K562 (cell line): ENCODE results near the gene MS4A2. TPM values are rescaled to one million over a fixed set of nuclear protein-coding genes. Genes with fewer than 3 reads are reported as not detected.

ENCODE experiments used
- ATAC-seq: fragments of 200-7000 bp; cut with Tn5 transposase; 3 replicates; pipeline ENCODE4 v1.9.1; 2020; ENCODE audit warnings: moderate library complexity
- BruUV-seq: library from RNA; stranded (reverse); fragments of 400-500 nt; replicated peaks from 2 replicates; lab custom pipeline; 2021; lab: Mats Ljungman, UMichigan
- CTCF ChIA-PET: fragments of 300-600 bp; formaldehyde crosslinking; extraction: SDS; loops from one replicate; lab custom pipeline; 2021; ENCODE audit warnings: low intra/inter-chr PET ratio; lab: Yijun Ruan, JAX
- POLR2A ChIA-PET: fragments of 300-600, 350-650 bp; sonication (Branson Sonifier 250); formaldehyde crosslinking; extraction: SDS; loops from one replicate; lab custom pipeline; 2021; ENCODE audit warnings: antibody characterized with exemption, inconsistent platforms; lab: Yijun Ruan, JAX
- DNase-seq, 4 experiments: peaks; one replicate each; pipeline versions ENCODE4 v3.0.0 to v3.0.0-alpha.2; 2011 to 2018; ENCODE audit warnings: low spot score in 3 of 4, mixed read lengths in 3 of 4; ENCODE audit errors: extremely low read depth in 1 of 4
- FAIRE-seq: peaks from 2 replicates; lab custom pipeline; 2011; peaks lifted over from hg19 to GRCh38; lab: Jason Lieb, UNC
- H2AFZ ChIP-seq: 2 replicates; pipeline ENCODE4 v1.6.0; 2011; ENCODE audit warnings: low read depth, low read length, control low read depth, inconsistent platforms
- H3K27ac ChIP-seq: fragments of 200-600 bp; 3 replicates; pipeline ENCODE4 v1.8.0; 2011; ENCODE audit warnings: low read depth, mild to moderate bottlenecking, control low read depth, inconsistent platforms, low read length, moderate library complexity, mixed read lengths; ENCODE audit errors: extremely low read depth
- H3K27me3 ChIP-seq, 2 experiments: fragments of 300-600 bp in 1 of 2; 2 replicates in 1 of 2; 3 replicates in 1 of 2; pipeline versions ENCODE4 v1.6.0 to v1.8.0; 2011; ENCODE audit warnings: inconsistent platforms in 2 of 2, low read length in 2 of 2, mild to moderate bottlenecking in 1 of 2, mixed read lengths in 1 of 2, moderate library complexity in 1 of 2; ENCODE audit not compliant: control insufficient read depth in 2 of 2, insufficient read depth in 2 of 2
- H3K36me3 ChIP-seq: fragments of 300-600 bp; 3 replicates; pipeline ENCODE4 v1.8.0; 2011; ENCODE audit warnings: mild to moderate bottlenecking, low read length, inconsistent platforms; ENCODE audit not compliant: control insufficient read depth, insufficient read depth
- H3K4me1 ChIP-seq, 2 experiments: fragments of 200-600 bp in 1 of 2; replicated peaks in 1 of 2; 2 replicates in 1 of 2; 3 replicates in 1 of 2; pipeline versions ENCODE4 v1.5.1 to v1.8.0; 2011; ENCODE audit warnings: inconsistent platforms in 2 of 2, low read length in 2 of 2, mild to moderate bottlenecking in 1 of 2, mixed read lengths in 1 of 2, moderate library complexity in 1 of 2; ENCODE audit not compliant: control insufficient read depth in 2 of 2, insufficient read depth in 2 of 2
- H3K4me2 ChIP-seq: 2 replicates; pipeline ENCODE4 v1.6.1; 2011; ENCODE audit warnings: low read length, control low read depth, inconsistent platforms, mixed read lengths; ENCODE audit not compliant: insufficient read depth
- H3K4me3 ChIP-seq: fragments of 200-600 bp; sonication (generic), shearing (Covaris generic); 2 replicates; pipeline ENCODE4 v1.5.1; 2016; ENCODE audit warnings: control low read depth, inconsistent platforms
- H3K79me2 ChIP-seq: fragments of 200-600 bp; 3 replicates; pipeline ENCODE4 v1.8.0; 2011; ENCODE audit warnings: low read length, inconsistent platforms; ENCODE audit not compliant: control insufficient read depth, insufficient read depth
- H3K9ac ChIP-seq, 2 experiments: 2 replicates each; pipeline versions ENCODE4 v1.6.0 to v1.6.1; 2011; ENCODE audit warnings: low read depth in 2 of 2, low read length in 2 of 2, control low read depth in 1 of 2, inconsistent platforms in 1 of 2, mild to moderate bottlenecking in 1 of 2, mixed read lengths in 1 of 2; ENCODE audit not compliant: insufficient read depth in 1 of 2
- H3K9me1 ChIP-seq: one replicate; pipeline ENCODE4 v1.6.0; 2011; ENCODE audit warnings: inconsistent platforms, mild to moderate bottlenecking, low read length, moderate library complexity; ENCODE audit not compliant: control insufficient read depth, insufficient read depth
- H3K9me3 ChIP-seq: replicated peaks from 2 replicates; pipeline ENCODE4 v1.5.1; 2011; ENCODE audit warnings: low read depth, low read length, inconsistent platforms; ENCODE audit not compliant: control insufficient read depth, insufficient read depth
- H4K20me1 ChIP-seq: replicated peaks from 2 replicates; pipeline ENCODE4 v1.6.1; 2011; ENCODE audit warnings: low read length, inconsistent platforms, mixed read lengths; ENCODE audit not compliant: control insufficient read depth, insufficient read depth
- ADNP ChIP-seq: fragments of 200-800 bp; sonication (Bioruptor generic); IDR thresholded peaks from 2 replicates; pipeline ENCODE4 v1.6.1; 2016; ENCODE audit warnings: missing genetic modification characterization, missing compliant biosample characterization
- BHLHE40 ChIP-seq: IDR thresholded peaks from 2 replicates; pipeline ENCODE4 v1.6.1; 2011; ENCODE audit warnings: low read length, improper control_type of control experiment
- C11orf30 ChIP-seq: fragments of 450-650 bp; IDR thresholded peaks from 2 replicates; pipeline ENCODE4 v1.6.1; 2016; ENCODE audit warnings: low read depth, mild to moderate bottlenecking
- CAMTA2 ChIP-seq: fragments of 250-450 bp; sonication (Bioruptor Pico); conservative IDR thresholded peaks from 2 replicates; pipeline ENCODE4 v1.5.1; 2022
- CHAMP1 ChIP-seq: fragments of 450-650 bp; IDR thresholded peaks from 2 replicates; pipeline ENCODE4 v1.6.1; 2016; ENCODE audit warnings: mild to moderate bottlenecking
- CTBP1 ChIP-seq: fragments of 450-650 bp; IDR thresholded peaks from 2 replicates; pipeline ENCODE4 v1.6.1; 2016; ENCODE audit warnings: borderline replicate concordance
- CXXC5 ChIP-seq: fragments of 250-450 bp; sonication (Bioruptor Pico); IDR thresholded peaks from 2 replicates; pipeline ENCODE4 v1.8.0; 2022; ENCODE audit warnings: inconsistent platforms, mild to moderate bottlenecking, moderate library complexity
- MYC ChIP-seq, 2 experiments: fragments of 250-450 bp in 1 of 2; sonication (Bioruptor Pico) in 1 of 2; IDR thresholded peaks; 2 replicates each; pipeline versions ENCODE4 v1.5.1 to v1.6.1; 2012 to 2021; ENCODE audit warnings: low read depth in 2 of 2, borderline replicate concordance in 1 of 2, improper control_type of control experiment in 1 of 2, low read length in 1 of 2, mild to moderate bottlenecking in 1 of 2, moderate library complexity in 1 of 2
- NFXL1 ChIP-seq: fragments of 450-650 bp; formaldehyde crosslinking; IDR thresholded peaks from 2 replicates; pipeline ENCODE4 v1.4.0; 2021; ENCODE audit warnings: mild to moderate bottlenecking
- PHF8 ChIP-seq: fragments of 200-600 bp; sonication (generic); IDR thresholded peaks from 2 replicates; pipeline ENCODE4 v1.6.1; 2012; ENCODE audit warnings: mixed run types, mild to moderate bottlenecking, inconsistent platforms, low read length, moderate library complexity, borderline replicate concordance
- SMARCA4 ChIP-seq: fragments of 450-650 bp; IDR thresholded peaks from 2 replicates; pipeline ENCODE4 v1.6.1; 2016
- SPI1 ChIP-seq: IDR thresholded peaks from 2 replicates; pipeline ENCODE4 v1.6.1; 2011; ENCODE audit warnings: low read depth, low read length, control low read depth, borderline replicate concordance
- TBL1XR1 ChIP-seq, 2 experiments: IDR thresholded peaks; 2 replicates each; pipeline ENCODE4 v1.6.1; 2012; ENCODE audit warnings: improper control_type of control experiment in 2 of 2, low read length in 2 of 2, mild to moderate bottlenecking in 1 of 2
- ZNF518B ChIP-seq: fragments of 250-450 bp; sonication (Bioruptor Pico); IDR thresholded peaks from 2 replicates; pipeline ENCODE4 v1.5.0; 2021; ENCODE audit warnings: mild to moderate bottlenecking, moderate library complexity
- WGBS: fragments of 100-300 bp; shearing (Covaris generic); methylation state at CpG from one replicate; pipeline ENCODE4 v1.1.6; 2016; ENCODE audit warnings: low coverage, mixed read lengths; ENCODE audit not compliant: insufficient coverage; ENCODE audit errors: missing lambda C conversion rate; 5-methylcytosine and 5-hydroxymethylcytosine counted together
- in situ Hi-C: fragments of 300-500 bp; cut with MboI; formaldehyde crosslinking; loops from 4 replicates; pipeline ENCODE4 v1.15.0; 2018; ENCODE audit warnings: inconsistent platforms, mixed read lengths
- intact Hi-C: fragments of 100-400 bp; cut with micrococcal nuclease; formaldehyde crosslinking; loops from 2 replicates; pipeline ENCODE4 v1.14.2; 2022
- polyA plus RNA-seq, 8 experiments: library from polyadenylated mRNA; depleted of rRNA in 4 of 8; stranded (reverse) in 5 of 8; unstranded in 3 of 8; fragments of >200 nt; fragmentation: Nextera tagmentation in 2 of 8; fragmentation: Illumina TruSeq in 1 of 8; extraction: Ambion mirVana in 2 of 8; extraction: Trizol in 1 of 8; gene quantifications; 2 replicates each; pipeline versions ENCODE4 v1.2.1 to v1.2.3, GENCODE V29; 2011 to 2014; ENCODE audit warnings: inconsistent platforms in 1 of 8, missing spikeins in 1 of 8
- total RNA-seq, 7 experiments: library from RNA; depleted of rRNA in 6 of 7; stranded (reverse); fragments of >200 nt in 6 of 7; fragmentation: Illumina TruSeq in 2 of 7; extraction: Trizol in 2 of 7; gene quantifications; 2 replicates each; pipeline versions ENCODE4 v1.2.1 to v1.2.3, GENCODE V29; 2011 to 2021; ENCODE audit warnings: low replicate concordance in 1 of 7

Gene MS4A2
- total and polyA plus RNA-seq, 9 of the 15 experiments (the other 6 are each of a cell fraction or from before 2014, with no cell fraction given): 0.06 to 5.7 (median 0.86) TPM

DNA sequence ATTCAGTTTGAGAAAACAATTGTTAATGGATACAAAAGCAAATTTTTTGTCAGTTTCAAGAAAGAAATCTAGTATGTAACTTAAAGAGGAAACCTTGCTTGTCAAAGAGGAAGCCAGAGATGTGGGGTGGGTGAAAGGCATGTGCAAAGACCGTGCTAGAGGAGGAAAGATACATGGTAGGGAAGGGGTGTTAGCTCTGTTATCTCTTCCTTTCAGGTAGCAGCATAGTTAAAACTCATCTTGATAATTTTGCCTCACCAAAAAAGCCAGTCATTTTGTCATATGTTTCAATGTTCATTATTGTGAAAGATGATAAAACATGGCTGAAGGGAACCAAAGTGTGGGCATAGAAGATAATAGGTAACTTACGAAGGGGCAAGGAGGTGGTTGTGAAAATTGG is 2.6 kb upstream of the MS4A2 start:
- peak in 2 of 4 experiments; percentile 56 to 64 for DNase-seq
- no peaks in the 10 kb centered on the region for H3K27me3 ChIP-seq
- H3K36me3 ChIP-seq: no peaks in the 10 kb centered on the region
- WGBS: 0% methylated on average over 2 of the region's 2 CpGs
- peak overlapping the region; percentile 60 for H2AFZ ChIP-seq
- ChIA-PET POLR2A (no interaction called here), CTCF (interaction anchor here (0.7 kb wide), 1 partner anchor 177 kb away, joined by 3 read pairs; no protein-coding TSS in a partner anchor)
- H3K9me1 ChIP-seq: no peaks in the 10 kb centered on the region
- H3K27ac ChIP-seq: no peak overlapping the region; the same call in 2 of the 3 replicates
- H3K4me2 ChIP-seq: peak overlapping the region; percentile 42
- in situ Hi-C loops (no loop called here), intact Hi-C loops (no loop called here)
- no peaks in the 10 kb centered on the region for H4K20me1 ChIP-seq
- no peaks in the 10 kb centered on the region for H3K79me2 ChIP-seq
- H3K4me1 ChIP-seq: peaks cover 0 to 13% of the 10 kb centered on the region in 2 experiments; a peak in 2 of 5 replicates
- H3K9me3 ChIP-seq: no peaks in the 10 kb centered on the region; the same call in 1 of the 2 replicates
- FAIRE-seq: peak; percentile 56
- H3K4me3 ChIP-seq: no peak overlapping the region
- H3K9ac ChIP-seq: no peak overlapping the region
- ATAC-seq: peak; percentile 82
- BruUV-seq: no TSS peak
- TF ChIP-seq CTBP1 (peak; percentile 71; the same call in 1 of the 2 replicates), C11orf30 (peak; percentile 22; the same call in 1 of the 2 replicates), SMARCA4 (peak; percentile 66), ADNP (tag) (peak; percentile 46; the same call in 1 of the 2 replicates), TBL1XR1 (IDR thresholded peaks at IDR 0.05; ENCODE audit: low read length in 2 of 2) (peak in 1 of 2 experiments; percentile 24; a peak in 1 of 4 replicates), ZNF518B (CRISPR knock-in tag) (no peak), CXXC5 (CRISPR knock-in tag) (peak; percentile 30; the same call in 1 of the 2 replicates), MYC (IDR thresholded peaks at IDR 0.05; ENCODE audit: low read depth, low read length) (no peak), MYC (CRISPR knock-in tag; IDR thresholded peaks at IDR 0.05; ENCODE audit: borderline replicate concordance, low read depth) (no peak), CHAMP1 (peak; percentile 60; the same call in 1 of the 2 replicates), PHF8 (no peak), SPI1 (peak; percentile 55; the same call in 1 of the 2 replicates), BHLHE40 (0 out of 2 replicates have a peak, but pooled peaks have one; percentile 40), NFXL1 (no peak), CAMTA2 (no peak)
